Gastroesophageal sphincter (tissue), 3 donors: ENCODE measurements around the gene NR2E1.

Source experiments
- CTCF ChIP-seq, 4 experiments: fragments of 200-600 bp in 2 of 4; fragments of 450-650 bp in 2 of 4; sonication (generic) in 1 of 4; IDR thresholded peaks; one replicate each; pipeline ENCODE4 v1.5.1; 2017 to 2019; ENCODE audit warnings: antibody characterized with exemption in 4 of 4, mild to moderate bottlenecking in 2 of 4, moderate library complexity in 2 of 4
- EP300 ChIP-seq: sonication (generic); formaldehyde crosslinking; IDR thresholded peaks from one replicate; pipeline ENCODE4 v1.6.1; 2017; ENCODE audit warnings: antibody characterized with exemption, mild to moderate bottlenecking
- POLR2AphosphoS5 ChIP-seq: sonication (generic); formaldehyde crosslinking; IDR thresholded peaks from one replicate; pipeline ENCODE4 v1.6.1; 2017; ENCODE audit warnings: antibody characterized with exemption

GRCh38 chr6:108200631-108201030 is 34.8 kb downstream of the NR2E1 start:
- TF ChIP-seq EP300 (no peak), CTCF (IDR thresholded peaks at IDR 0.05) (no peak), POLR2AphosphoS5 (no peak)
